ENCODE results near the gene TOMM40. TPM values are rescaled to one million over a fixed set of nuclear protein-coding genes. Genes with fewer than 3 reads are reported as not detected.
A peak's percentile ranks its signal among the peaks of the same experiment; 100 is the strongest.

The TOMM40 gene
- total RNA-seq, result 209 and 211 TPM in 2 replicates

DNA sequence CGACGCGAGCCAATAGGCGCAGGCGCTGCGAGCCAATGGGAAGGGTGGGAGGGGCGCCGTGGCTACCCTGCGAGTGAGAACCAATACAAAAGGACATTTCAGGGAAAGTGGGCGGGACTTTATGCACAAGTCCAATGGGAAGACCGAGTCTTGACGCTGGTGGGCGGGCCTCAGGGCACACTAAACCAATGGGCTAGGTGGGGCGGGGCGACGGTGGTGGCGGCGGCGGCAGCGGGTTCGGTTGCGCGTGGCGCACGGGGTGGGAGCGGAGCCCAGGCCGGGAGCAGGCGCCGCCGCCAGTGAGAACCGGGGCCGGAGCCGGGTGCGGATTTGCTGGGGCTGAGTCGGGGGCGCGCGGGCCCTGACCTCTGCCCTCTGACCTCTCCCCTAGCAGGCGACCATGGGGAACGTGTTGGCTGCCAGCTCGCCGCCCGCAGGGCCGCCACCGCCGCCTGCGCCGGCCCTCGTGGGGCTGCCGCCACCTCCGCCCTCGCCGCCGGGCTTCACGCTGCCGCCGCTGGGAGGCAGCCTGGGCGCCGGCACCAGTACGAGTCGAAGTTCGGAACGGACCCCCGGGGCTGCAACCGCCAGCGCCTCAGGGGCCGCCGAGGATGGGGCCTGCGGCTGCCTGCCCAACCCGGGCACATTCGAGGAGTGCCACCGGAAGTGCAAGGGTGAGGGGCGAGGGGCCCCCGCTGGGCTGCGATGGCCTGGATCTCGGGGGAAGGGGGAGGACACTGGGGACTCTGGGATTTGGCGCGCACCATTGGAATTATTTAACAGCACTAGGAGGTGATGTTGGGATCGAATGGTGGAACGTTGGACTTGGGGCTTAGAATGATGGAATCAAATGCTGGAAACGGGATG lies at the start of gene TOMM40:
TOMM40 (plus strand) TSS at position 239 of the 867 bp plus-strand sequence; CDS start at position 401, 162 bp downstream.
- H3K9me3 Mint-ChIP-seq, result no peaks in the 10 kb centered on the region
- peak within 1 kb of the TSS; percentile 93 for H3K4me3 Mint-ChIP-seq
- peak within 1 kb of the TSS; percentile 96 for H3K27ac Mint-ChIP-seq
- intact Hi-C loops (cut with micrococcal nuclease), result loop anchor here (1.0 to 2.0 kb wide), 3 partner anchors 12 to 1222 kb away; partner anchors contain the start of gene PPP1R37
- H3K4me1 Mint-ChIP-seq (ENCODE audit: low read depth), result peaks cover 30% of the 10 kb centered on the region
- H3K36me3 Mint-ChIP-seq (ENCODE audit: low read depth), result peaks cover 32% of the 10 kb centered on the region
- H3K27me3 Mint-ChIP-seq (ENCODE audit: insufficient read depth), result no peaks in the 10 kb centered on the region
- no peak for DNase-seq (ENCODE audit: low spot score)

DNA sequence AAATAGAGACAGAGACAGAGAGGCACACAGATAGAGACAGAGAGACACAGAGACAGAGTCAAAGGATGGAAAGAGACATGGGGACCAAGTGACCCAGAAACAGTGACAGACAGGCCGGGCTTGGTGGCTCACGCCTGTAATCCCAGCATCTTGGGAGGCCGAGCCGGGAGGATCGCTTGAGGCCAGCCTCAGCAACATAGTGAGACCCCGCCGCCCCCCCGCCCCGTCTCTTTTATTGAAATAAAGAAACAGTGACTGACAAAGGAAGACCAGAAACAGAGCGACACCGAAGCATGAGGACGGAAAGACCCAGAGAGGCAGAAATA lies 45.8 kb upstream of the TOMM40 start:
- H3K27ac Mint-ChIP-seq, result peak overlapping the region; percentile 55
- no peak for DNase-seq (ENCODE audit: low spot score)
- intact Hi-C loops (cut with micrococcal nuclease), result loop anchor here (1.0 to 2.0 kb wide), 8 partner anchors 45 to 194 kb away; partner anchors contain the start of genes CLASRP and CLPTM1
- no peaks in the 10 kb centered on the region for H3K9me3 Mint-ChIP-seq
- H3K36me3 Mint-ChIP-seq (ENCODE audit: low read depth), result no peaks in the 10 kb centered on the region
- peaks cover 34% of the 10 kb centered on the region for H3K27me3 Mint-ChIP-seq (ENCODE audit: insufficient read depth)
- H3K4me3 Mint-ChIP-seq, result peak overlapping the region; percentile 83
- H3K4me1 Mint-ChIP-seq (ENCODE audit: low read depth), result peaks cover 21% of the 10 kb centered on the region

DNA sequence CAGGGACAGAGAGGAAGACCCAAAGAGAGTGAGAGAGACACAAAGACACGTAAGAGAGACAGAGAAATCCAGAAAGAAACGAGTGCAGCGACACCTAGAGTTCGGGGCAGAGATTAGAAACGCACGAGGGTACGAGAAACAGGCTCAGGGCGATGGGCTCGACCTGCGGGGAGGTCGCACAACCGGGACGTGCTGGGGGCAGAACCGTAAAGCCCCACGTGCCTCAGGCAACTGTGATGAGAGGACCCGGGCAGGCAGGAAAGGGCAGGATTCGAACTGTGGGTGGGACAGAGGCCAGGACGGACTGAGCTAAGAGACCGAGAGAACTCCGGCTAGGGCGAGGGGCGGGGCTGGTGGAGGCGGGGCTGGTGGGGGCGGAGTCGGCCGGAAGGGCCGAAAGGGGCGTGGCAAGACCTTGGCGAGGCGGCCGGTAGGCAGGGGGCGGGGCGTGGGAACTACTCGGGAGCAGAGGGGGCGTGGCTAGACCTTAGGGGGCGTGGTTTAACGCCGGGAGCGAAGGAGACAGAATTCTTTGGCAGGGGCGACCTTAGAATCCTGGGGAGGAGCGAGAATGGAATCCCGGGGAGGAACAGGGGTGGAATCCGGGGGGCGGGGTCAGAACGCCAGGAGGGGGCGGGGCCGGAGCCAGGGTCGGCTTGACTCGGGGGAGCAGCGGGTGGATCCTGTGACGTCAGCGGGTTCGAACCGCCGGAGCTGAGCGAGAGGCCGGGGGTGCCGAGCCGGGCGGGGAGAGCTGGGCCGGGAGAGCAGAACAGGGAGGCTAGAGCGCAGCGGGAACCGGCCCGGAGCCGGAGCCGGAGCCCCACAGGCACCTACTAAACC lies 45.2 kb upstream of the TOMM40 start, which contains the start of gene NECTIN2:
NECTIN2 (plus strand) TSS at position 686 of the 843 bp plus-strand sequence. CDS start 229 bp downstream, outside the sequence.
- intact Hi-C loops (cut with micrococcal nuclease), result loop anchor here (1.0 to 2.0 kb wide), 10 partner anchors 44 to 193 kb away; partner anchors contain the start of genes CLASRP and CLPTM1
- peak within 1 kb of the TSS; percentile 83 for H3K4me3 Mint-ChIP-seq
- H3K4me1 Mint-ChIP-seq (ENCODE audit: low read depth), result peaks cover 21% of the 10 kb centered on the region
- H3K36me3 Mint-ChIP-seq (ENCODE audit: low read depth), result no peaks in the 10 kb centered on the region
- H3K27ac Mint-ChIP-seq, result peak within 1 kb of the TSS; percentile 55
- peaks cover 34% of the 10 kb centered on the region for H3K27me3 Mint-ChIP-seq (ENCODE audit: insufficient read depth)
- no peaks in the 10 kb centered on the region for H3K9me3 Mint-ChIP-seq
- DNase-seq (ENCODE audit: low spot score), result peak; percentile 73

DNA sequence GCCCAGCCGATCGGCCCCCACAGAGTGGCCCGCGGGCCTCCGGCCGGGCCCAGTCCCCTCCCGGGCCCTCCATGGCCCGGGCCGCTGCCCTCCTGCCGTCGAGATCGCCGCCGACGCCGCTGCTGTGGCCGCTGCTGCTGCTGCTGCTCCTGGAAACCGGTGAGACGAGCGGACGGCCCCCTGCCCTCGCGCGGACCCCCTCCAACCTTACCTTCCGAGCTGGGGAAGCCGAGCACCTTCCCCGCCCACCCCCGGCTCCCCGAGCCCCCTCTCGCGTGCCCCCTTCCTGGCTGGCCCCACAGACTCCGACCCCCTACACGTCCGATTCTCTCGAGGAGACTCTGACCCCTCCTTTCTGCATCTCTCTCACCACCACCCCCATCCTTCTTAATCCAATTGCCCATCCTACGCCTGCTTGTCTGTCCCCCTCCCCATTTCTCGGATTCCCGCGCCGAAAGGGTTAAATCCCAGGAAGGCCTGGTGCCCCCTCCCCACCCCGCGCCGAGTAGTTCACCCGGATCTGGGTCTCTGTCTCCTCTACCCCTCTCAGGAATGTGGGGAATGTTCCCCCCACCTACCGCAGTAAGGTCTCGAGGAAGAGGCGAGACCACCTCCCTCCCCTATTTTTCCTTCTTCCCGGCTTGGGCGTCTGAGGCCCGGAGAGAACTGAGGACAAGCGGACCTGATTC lies 44.5 kb upstream of the TOMM40 start:
- peak overlapping the region; percentile 68 for H3K4me3 Mint-ChIP-seq
- H3K4me1 Mint-ChIP-seq (ENCODE audit: low read depth), result peaks cover 21% of the 10 kb centered on the region
- no peak for DNase-seq (ENCODE audit: low spot score)
- H3K27me3 Mint-ChIP-seq (ENCODE audit: insufficient read depth), result peaks cover 34% of the 10 kb centered on the region
- H3K9me3 Mint-ChIP-seq, result no peaks in the 10 kb centered on the region
- no peak overlapping the region for H3K27ac Mint-ChIP-seq
- no peaks in the 10 kb centered on the region for H3K36me3 Mint-ChIP-seq (ENCODE audit: low read depth)
- intact Hi-C loops (cut with micrococcal nuclease), result loop anchor here (1.0 kb wide), 2 partner anchors 99 to 154 kb away; no protein-coding TSS in a partner anchor

DNA sequence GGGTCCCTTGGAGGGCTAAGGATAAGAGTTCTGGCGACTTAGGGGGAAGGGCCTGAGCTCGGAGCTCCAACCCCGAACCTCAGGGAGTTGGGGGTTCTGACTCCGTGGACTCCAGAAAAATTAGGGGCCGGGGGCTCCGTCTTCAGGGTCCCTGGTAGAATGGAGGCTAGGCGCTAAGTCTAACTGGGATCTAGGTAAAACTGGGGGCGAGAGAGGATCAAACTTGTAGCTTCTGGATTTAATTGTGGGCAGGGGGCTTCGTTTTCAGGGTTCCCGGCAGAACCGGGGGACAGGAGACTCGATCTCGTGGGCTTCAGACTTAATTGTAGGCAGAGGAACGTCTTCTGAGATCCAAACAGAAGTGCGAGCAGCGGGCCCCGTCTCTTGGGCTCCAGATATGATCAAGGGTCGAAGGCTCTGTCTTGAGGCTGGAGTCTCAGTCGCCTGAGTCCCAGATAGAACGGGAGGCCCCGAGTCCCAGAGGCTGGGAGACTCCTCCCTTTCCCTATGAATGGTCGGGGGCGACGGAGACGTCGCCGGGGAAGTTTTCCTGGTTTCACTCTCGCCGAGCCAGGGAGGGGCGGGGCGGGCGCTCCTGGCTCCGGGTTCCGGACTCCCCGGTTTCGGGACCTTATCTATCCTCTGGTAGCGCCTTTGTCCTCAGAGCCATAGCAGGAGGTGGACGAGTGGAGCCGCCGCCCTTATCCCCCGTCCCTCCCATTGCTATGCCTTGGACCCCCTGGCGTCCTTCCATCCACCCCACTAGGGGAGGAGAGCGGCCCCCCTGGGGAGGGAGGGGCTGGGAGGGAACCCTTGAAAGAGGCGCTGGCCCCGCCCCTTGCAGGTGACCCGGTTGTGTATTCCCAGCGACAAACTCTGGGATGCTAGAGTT lies 43.7 kb upstream of the TOMM40 start:
- peaks cover 37% of the 10 kb centered on the region for H3K27me3 Mint-ChIP-seq (ENCODE audit: insufficient read depth)
- no peaks in the 10 kb centered on the region for H3K9me3 Mint-ChIP-seq
- H3K4me1 Mint-ChIP-seq (ENCODE audit: low read depth), result peaks cover 21% of the 10 kb centered on the region
- H3K4me3 Mint-ChIP-seq, result peak overlapping the region; percentile 68
- intact Hi-C loops (cut with micrococcal nuclease), result no loop called here
- H3K27ac Mint-ChIP-seq, result peak overlapping the region; percentile 45
- H3K36me3 Mint-ChIP-seq (ENCODE audit: low read depth), result no peaks in the 10 kb centered on the region
- no peak for DNase-seq (ENCODE audit: low spot score)

DNA sequence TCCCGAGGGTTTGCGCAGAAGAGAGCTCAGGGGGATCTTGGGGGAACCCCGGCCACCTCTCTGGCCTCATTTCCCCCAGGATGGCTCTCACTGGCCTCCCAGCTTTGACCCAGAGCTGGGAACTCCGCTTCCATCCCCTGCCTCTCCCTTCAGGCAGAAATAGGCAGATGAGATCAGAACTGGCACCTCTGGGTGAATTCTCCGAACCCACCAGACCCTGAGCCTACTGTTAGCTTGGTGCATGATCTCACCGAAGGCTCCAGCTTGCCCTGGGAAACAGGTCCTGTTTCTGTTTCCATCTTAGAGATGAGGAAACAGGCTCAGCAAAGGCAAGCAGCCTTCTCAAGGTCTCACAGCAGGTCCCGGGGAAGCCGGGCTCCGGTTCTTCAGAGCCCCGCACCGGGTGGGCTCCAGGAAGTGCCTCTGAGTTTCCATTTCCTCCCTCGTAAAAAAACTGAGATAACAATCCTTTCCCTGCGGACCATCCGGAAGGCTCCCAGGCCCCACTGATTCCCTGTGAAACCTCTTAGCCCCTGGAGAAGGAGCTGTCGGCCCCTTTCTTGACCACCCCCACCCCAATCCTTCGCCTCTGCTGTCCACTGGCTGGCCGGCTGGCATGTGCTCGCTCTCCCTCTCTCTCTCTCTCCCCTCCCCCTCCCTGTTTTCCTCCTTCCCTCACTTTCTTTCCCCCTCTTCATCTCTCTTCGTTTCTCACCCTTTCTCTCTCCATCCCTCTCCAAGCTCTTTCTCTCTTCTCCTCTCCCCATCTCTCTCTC lies 42.8 kb upstream of the TOMM40 start:
- H3K36me3 Mint-ChIP-seq (ENCODE audit: low read depth), result no peaks in the 10 kb centered on the region
- peaks cover 21% of the 10 kb centered on the region for H3K4me1 Mint-ChIP-seq (ENCODE audit: low read depth)
- H3K9me3 Mint-ChIP-seq, result no peaks in the 10 kb centered on the region
- intact Hi-C loops (cut with micrococcal nuclease), result no loop called here
- peak overlapping the region; percentile 32 for H3K4me3 Mint-ChIP-seq
- no peak for DNase-seq (ENCODE audit: low spot score)
- peaks cover 40% of the 10 kb centered on the region for H3K27me3 Mint-ChIP-seq (ENCODE audit: insufficient read depth)
- H3K27ac Mint-ChIP-seq, result no peak overlapping the region

DNA sequence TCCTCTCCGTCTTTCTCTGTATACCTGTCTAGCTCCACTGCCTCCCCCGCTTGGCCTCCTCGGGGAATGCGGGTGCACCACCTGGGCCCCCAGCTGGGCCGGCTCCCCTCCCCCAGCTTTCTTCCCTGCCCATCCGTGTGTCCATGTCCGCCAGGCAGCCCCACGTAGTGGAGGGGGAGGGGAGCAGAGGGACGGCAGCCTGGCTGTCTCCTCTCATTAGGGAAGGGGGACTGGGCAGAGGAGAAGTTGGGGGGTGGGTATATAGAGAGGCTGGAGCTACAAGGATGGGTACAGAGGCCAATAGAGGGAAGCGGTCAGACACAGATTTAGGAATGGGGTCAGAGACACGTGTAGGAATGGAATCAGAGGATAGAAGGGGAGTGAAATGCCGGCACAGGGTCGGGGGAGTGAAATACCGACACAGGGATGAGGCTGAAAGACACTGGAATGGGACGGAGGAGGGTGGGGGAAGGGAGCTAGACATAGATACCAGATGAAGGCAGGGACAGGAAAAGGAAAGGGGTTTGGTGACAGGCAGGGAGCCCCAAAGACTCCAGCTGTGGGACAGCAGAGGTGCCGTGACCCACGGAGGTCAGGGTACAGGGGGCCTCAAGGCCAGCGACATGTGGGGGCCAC lies 42.1 kb upstream of the TOMM40 start:
- no peaks in the 10 kb centered on the region for H3K36me3 Mint-ChIP-seq (ENCODE audit: low read depth)
- H3K4me3 Mint-ChIP-seq, result peak overlapping the region; percentile 32

DNA sequence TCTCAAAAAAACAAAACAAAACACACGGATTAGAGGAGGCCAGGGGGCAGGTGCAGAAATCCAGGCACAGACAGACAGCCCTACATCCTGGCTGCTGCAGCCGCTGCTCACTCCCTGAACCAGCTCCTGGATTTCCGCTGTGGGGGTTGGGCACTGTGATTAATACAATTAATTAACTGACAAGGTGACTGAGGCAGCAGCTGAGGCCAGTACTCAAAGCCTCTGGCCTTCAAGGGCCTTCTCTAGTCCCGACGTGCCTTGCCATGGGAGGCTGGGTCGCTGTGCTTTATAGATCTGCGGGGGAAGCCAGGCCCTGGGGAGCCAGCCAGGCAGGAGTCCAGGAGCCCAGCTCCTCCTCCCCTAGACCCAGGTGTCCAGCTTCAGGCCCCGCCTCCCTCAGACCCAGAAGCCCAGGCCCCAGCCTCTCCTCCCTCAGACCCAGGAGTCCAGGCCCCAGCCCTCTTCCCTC lies 40.4 kb upstream of the TOMM40 start:
- Mint-ChIP-seq H3K9me3 (no peaks in the 10 kb centered on the region), H3K4me3 (no peak overlapping the region), H3K36me3 (ENCODE audit: low read depth) (no peaks in the 10 kb centered on the region), H3K27ac (no peak overlapping the region), H3K4me1 (ENCODE audit: low read depth) (peaks cover 11% of the 10 kb centered on the region), H3K27me3 (ENCODE audit: insufficient read depth) (peaks cover 36% of the 10 kb centered on the region)
- DNase-seq (ENCODE audit: low spot score), result no peak
- intact Hi-C loops (cut with micrococcal nuclease), result no loop called here

More for the DNA sequence above, 42.1 kb upstream of the TOMM40 start:
- no peaks in the 10 kb centered on the region for H3K9me3 Mint-ChIP-seq
- intact Hi-C loops (cut with micrococcal nuclease), result no loop called here
- no peak overlapping the region for H3K27ac Mint-ChIP-seq
- no peak for DNase-seq (ENCODE audit: low spot score)
- peaks cover 21% of the 10 kb centered on the region for H3K4me1 Mint-ChIP-seq (ENCODE audit: low read depth)
- peaks cover 42% of the 10 kb centered on the region for H3K27me3 Mint-ChIP-seq (ENCODE audit: insufficient read depth)

DNA sequence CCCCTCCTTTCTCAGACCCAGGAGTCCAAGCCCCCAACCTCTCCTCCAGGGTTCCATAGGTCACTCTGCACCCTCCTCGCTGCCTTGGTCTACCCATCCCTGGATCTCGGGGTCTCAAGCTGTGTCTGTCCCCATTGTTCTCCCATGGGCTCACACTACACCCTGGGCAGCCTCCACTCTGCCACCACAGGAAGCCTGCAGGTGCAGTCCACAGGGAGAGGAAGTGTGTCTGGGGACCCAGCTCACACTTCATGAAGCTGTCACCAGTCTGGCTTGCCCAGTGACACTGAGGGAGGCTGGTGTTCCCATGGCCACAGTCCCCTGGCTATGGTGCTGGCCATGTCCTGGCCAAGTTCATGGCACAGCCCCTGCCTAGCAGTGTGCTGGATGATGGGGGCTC lies 39.6 kb upstream of the TOMM40 start:
- Mint-ChIP-seq H3K27ac (no peak overlapping the region), H3K27me3 (ENCODE audit: insufficient read depth) (peaks cover 37% of the 10 kb centered on the region), H3K9me3 (no peaks in the 10 kb centered on the region), H3K4me1 (ENCODE audit: low read depth) (peaks cover 9% of the 10 kb centered on the region), H3K36me3 (ENCODE audit: low read depth) (no peaks in the 10 kb centered on the region), H3K4me3 (no peak overlapping the region)
- no peak for DNase-seq (ENCODE audit: low spot score)
- intact Hi-C loops (cut with micrococcal nuclease), result no loop called here

DNA sequence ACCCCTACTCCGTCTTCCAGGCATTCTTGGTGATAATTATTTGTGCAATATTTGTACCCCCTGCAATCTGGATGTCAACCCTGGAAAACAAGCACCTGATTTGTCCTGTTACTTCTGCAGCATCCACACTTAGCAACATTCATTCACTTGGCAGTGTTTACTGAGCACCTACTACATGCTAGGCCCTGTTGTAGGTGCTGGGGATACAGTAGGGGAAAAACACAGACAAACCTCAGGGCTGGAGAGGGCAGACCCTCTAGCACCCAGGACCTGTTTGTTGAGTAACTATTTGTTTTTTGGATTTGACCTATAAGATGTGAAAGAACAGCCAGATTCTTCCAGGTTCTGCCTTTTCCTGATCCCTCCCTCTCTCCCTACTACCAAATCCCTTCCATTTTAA lies 35.4 kb upstream of the TOMM40 start:
- intact Hi-C loops (cut with micrococcal nuclease), result no loop called here
- H3K27me3 Mint-ChIP-seq (ENCODE audit: insufficient read depth), result peaks cover 11% of the 10 kb centered on the region
- no peak overlapping the region for H3K4me3 Mint-ChIP-seq
- no peaks in the 10 kb centered on the region for H3K4me1 Mint-ChIP-seq (ENCODE audit: low read depth)
- DNase-seq (ENCODE audit: low spot score), result no peak
- H3K27ac Mint-ChIP-seq, result no peak overlapping the region
- no peaks in the 10 kb centered on the region for H3K36me3 Mint-ChIP-seq (ENCODE audit: low read depth)
- H3K9me3 Mint-ChIP-seq, result no peaks in the 10 kb centered on the region
